ENCODE results near the gene MARCO. TPM values are rescaled to one million over a fixed set of nuclear protein-coding genes. Genes with fewer than 3 reads are reported as not detected.

MARCO gene
- total and polyA plus RNA-seq, 2 of the 8 experiments (the other 6 are each of a cell fraction or from before 2014, with no cell fraction given) = not detected

GRCh38 chr2:118979152-118979861 is 37.3 kb downstream of the MARCO start (continued):
- TF ChIP-seq, protein P1, sequence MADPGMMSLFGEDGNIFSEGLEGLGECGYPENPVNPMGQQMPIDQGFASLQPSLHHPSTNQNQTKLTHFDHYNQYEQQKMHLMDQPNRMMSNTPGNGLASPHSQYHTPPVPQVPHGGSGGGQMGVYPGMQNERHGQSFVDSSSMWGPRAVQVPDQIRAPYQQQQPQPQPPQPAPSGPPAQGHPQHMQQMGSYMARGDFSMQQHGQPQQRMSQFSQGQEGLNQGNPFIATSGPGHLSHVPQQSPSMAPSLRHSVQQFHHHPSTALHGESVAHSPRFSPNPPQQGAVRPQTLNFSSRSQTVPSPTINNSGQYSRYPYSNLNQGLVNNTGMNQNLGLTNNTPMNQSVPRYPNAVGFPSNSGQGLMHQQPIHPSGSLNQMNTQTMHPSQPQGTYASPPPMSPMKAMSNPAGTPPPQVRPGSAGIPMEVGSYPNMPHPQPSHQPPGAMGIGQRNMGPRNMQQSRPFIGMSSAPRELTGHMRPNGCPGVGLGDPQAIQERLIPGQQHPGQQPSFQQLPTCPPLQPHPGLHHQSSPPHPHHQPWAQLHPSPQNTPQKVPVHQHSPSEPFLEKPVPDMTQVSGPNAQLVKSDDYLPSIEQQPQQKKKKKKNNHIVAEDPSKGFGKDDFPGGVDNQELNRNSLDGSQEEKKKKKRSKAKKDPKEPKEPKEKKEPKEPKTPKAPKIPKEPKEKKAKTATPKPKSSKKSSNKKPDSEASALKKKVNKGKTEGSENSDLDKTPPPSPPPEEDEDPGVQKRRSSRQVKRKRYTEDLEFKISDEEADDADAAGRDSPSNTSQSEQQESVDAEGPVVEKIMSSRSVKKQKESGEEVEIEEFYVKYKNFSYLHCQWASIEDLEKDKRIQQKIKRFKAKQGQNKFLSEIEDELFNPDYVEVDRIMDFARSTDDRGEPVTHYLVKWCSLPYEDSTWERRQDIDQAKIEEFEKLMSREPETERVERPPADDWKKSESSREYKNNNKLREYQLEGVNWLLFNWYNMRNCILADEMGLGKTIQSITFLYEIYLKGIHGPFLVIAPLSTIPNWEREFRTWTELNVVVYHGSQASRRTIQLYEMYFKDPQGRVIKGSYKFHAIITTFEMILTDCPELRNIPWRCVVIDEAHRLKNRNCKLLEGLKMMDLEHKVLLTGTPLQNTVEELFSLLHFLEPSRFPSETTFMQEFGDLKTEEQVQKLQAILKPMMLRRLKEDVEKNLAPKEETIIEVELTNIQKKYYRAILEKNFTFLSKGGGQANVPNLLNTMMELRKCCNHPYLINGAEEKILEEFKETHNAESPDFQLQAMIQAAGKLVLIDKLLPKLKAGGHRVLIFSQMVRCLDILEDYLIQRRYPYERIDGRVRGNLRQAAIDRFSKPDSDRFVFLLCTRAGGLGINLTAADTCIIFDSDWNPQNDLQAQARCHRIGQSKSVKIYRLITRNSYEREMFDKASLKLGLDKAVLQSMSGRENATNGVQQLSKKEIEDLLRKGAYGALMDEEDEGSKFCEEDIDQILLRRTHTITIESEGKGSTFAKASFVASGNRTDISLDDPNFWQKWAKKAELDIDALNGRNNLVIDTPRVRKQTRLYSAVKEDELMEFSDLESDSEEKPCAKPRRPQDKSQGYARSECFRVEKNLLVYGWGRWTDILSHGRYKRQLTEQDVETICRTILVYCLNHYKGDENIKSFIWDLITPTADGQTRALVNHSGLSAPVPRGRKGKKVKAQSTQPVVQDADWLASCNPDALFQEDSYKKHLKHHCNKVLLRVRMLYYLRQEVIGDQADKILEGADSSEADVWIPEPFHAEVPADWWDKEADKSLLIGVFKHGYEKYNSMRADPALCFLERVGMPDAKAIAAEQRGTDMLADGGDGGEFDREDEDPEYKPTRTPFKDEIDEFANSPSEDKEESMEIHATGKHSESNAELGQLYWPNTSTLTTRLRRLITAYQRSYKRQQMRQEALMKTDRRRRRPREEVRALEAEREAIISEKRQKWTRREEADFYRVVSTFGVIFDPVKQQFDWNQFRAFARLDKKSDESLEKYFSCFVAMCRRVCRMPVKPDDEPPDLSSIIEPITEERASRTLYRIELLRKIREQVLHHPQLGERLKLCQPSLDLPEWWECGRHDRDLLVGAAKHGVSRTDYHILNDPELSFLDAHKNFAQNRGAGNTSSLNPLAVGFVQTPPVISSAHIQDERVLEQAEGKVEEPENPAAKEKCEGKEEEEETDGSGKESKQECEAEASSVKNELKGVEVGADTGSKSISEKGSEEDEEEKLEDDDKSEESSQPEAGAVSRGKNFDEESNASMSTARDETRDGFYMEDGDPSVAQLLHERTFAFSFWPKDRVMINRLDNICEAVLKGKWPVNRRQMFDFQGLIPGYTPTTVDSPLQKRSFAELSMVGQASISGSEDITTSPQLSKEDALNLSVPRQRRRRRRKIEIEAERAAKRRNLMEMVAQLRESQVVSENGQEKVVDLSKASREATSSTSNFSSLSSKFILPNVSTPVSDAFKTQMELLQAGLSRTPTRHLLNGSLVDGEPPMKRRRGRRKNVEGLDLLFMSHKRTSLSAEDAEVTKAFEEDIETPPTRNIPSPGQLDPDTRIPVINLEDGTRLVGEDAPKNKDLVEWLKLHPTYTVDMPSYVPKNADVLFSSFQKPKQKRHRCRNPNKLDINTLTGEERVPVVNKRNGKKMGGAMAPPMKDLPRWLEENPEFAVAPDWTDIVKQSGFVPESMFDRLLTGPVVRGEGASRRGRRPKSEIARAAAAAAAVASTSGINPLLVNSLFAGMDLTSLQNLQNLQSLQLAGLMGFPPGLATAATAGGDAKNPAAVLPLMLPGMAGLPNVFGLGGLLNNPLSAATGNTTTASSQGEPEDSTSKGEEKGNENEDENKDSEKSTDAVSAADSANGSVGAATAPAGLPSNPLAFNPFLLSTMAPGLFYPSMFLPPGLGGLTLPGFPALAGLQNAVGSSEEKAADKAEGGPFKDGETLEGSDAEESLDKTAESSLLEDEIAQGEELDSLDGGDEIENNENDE (IDR thresholded peaks at IDR 0.05; ENCODE audit: insufficient replicate concordance, low read length) = no peak
- TF ChIP-seq FOSL1 (IDR thresholded peaks at IDR 0.05; ENCODE audit: insufficient read depth, low read depth, low read length) = no peak
- no peak for TF ChIP-seq GTF2F1 (IDR thresholded peaks at IDR 0.05; ENCODE audit: borderline replicate concordance, low read depth, low read length)
- TF ChIP-seq CBX5 (IDR thresholded peaks at IDR 0.05; ENCODE audit: low read depth, low read length) = no peak

All from H1 (cell line).